GM21367 (cell line): ENCODE data around the gene ZNF100.
"Not testable (repeated sequence)": the region's sequence is repeated elsewhere in the genome, so short reads cannot be mapped to it uniquely, and the experiment has no call there.

Experiments used
- ATAC-seq: cut with Tn5 transposase; IDR thresholded peaks from one replicate; pipeline ENCODE4 v1.9.1; 2021; ENCODE audit not compliant: unreplicated experiment

ZNF100 gene

GRCh38 chr19:21705393-21705792 is 62.0 kb downstream of the ZNF100 start:
- ATAC-seq = no peak

GRCh38 chr19:21704320-21704719 is 63.1 kb downstream of the ZNF100 start:
- no peak for ATAC-seq

- no peak for ATAC-seq
These were observed 68.2 kb downstream of the ZNF100 start for GRCh38 chr19:21699197-21699596.

DNA sequence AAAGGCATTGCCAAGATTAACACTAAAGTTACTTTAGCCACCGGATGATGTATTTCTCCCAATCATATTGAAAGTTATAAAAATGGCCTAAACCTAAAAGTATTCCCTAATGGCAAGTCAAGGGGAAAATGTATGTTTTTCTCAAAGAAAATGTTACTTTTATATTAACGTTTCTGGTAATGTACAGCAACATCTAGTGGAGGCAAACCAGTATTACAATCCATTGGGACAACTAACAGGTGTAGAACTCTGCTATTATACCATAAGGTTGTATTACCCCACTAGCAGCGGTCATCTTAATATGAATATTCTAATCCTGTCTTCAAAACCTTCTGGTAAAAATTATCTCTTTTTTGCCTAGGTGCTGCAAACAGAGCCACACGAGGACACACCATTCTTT is 69.2 kb downstream of the ZNF100 start:
- ATAC-seq = no peak

DNA sequence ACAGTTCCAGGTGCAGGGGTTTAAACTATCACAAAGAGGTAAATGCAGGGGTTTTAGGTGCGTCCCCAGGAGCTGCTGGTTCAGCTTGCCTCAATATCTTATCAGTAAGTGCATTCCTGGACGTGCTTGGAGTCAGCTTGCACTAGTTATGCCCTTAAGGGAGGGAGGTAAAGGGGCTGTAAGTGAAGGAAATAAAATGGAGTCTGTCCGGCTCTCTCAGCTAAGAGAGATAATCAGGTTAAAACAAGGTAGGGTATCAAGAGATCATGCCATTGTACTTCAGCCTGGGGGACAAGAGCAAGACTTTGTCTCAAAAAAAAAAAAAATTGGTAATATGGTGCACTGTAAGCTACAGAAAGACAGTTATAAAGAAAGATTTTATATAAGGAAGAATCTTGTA is 69.7 kb downstream of the ZNF100 start:
- ATAC-seq = no peak

DNA sequence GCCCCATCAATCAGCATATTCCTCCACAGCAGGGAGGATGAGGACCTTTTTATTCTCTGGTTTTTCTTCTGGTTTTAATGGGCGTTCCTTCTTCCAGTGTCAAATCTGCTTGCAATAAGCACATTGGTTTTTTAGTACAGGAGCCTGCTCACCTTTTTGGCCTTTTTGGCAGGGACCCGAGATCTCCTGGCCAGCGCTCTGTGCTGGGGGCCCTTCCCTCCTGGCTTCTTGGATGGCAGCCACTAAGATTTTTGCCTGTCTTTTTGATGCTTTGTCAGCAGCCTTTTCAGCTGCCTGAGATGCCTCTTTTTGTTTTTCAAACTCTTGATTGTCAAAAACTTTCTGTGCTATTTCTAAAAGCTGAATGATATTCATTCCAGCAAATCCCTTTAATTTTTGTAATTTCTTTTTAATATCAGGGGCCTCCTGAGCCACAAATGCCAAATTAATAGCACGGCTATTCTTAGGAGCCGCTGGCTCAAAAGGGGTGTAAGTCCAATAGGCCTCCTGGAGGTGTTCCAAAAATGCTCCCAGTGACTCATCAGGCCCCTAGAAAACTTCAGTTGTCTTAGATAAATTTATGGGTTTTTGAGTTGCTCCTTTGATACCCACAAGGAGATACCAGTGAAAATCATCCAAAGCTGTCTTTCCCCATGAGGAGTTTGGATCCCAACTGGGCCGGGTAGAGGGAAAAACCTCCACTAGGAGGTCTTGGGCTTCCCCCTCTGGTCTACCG is 73.0 kb downstream of the ZNF100 start:
- no peak for ATAC-seq

DNA sequence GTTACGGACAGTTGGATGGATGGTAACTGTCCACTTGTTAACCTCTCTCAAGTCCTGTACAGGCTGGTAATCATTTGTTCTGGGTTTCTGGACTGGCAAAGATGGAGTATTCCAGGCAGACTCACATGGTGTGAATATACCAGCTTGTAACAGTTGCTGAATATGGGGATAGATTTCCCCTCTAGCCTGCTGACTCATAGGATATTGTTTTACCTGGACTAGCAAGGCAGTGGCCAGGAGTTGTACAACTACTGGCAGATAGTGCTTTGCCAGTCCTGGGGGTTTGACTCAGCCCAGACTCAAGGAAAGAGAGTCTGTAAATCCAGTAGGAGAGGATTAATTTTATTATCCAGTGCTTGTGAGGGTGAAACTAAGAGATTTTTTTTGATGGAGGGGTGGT is 74.0 kb downstream of the ZNF100 start:
- no peak for ATAC-seq

DNA sequence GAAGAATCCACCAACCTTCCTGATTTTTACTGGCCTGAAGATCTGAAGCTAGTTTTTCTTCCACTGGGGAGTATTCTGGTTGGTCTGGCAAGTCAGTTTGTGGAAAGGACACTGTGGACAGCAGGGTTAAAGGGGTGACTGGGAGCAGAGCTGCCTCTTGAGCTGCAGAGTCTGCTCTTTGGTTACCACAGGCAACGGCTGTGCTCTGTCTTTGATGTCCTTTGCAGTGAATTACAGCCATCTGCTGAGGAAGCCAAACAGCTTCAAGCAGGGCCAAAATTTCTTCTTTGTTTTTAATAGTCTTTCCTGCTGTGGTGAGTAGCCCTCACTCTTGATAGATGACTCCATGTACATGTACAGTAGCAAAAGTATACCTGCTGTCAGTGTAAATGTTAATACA is 75.7 kb downstream of the ZNF100 start:
- ATAC-seq = no peak

- ATAC-seq = no peak
These were observed 78.9 kb downstream of the ZNF100 start for GRCh38 chr19:21688464-21688863.

GRCh38 chr19:21680671-21681070 is 86.7 kb downstream of the ZNF100 start:
- no peak for ATAC-seq

- no peak for ATAC-seq
These were observed 87.4 kb downstream of the ZNF100 start for GRCh38 chr19:21680026-21680425.

- ATAC-seq = no peak
These were observed 89.5 kb downstream of the ZNF100 start for GRCh38 chr19:21677696-21678418.

GRCh38 chr19:21674454-21674853 is 92.9 kb downstream of the ZNF100 start:
- no peak for ATAC-seq

GRCh38 chr19:21673479-21673878 is 93.9 kb downstream of the ZNF100 start:
- ATAC-seq = not testable (repeated sequence)
